ENCODE results near the gene HTRA3.
"Not testable (repeated sequence)": the region's sequence is repeated elsewhere in the genome, so short reads cannot be mapped to it uniquely, and the experiment has no call there.

Gene HTRA3

GRCh38 chr4:8330821-8331574 lies 61.4 kb downstream of the HTRA3 start:
- no peak for DNase-seq

GRCh38 chr4:8331575-8331955 lies 62.0 kb downstream of the HTRA3 start:
- no peak for DNase-seq

- DNase-seq = no peak
These were observed 62.7 kb downstream of the HTRA3 start for GRCh38 chr4:8332038-8332857.

- no peak for DNase-seq
These were observed 63.4 kb downstream of the HTRA3 start for GRCh38 chr4:8332891-8333331.

- no peak for DNase-seq
These were observed 64.3 kb downstream of the HTRA3 start for GRCh38 chr4:8333726-8334460.

GRCh38 chr4:8334786-8335460 lies 65.4 kb downstream of the HTRA3 start:
- no peak for DNase-seq

GRCh38 chr4:8335848-8336247 lies 66.3 kb downstream of the HTRA3 start:
- no peak for DNase-seq

GRCh38 chr4:8336412-8337075 lies 67.0 kb downstream of the HTRA3 start:
- DNase-seq = peak; percentile 51

GRCh38 chr4:8338351-8338961 lies 68.9 kb downstream of the HTRA3 start:
- DNase-seq = no peak

- DNase-seq = no peak
These were observed 71.3 kb downstream of the HTRA3 start for GRCh38 chr4:8340781-8341241.

GRCh38 chr4:8341281-8341680 lies 71.7 kb downstream of the HTRA3 start:
- DNase-seq = not testable (repeated sequence)

GRCh38 chr4:8341691-8342090 lies 72.1 kb downstream of the HTRA3 start:
- no peak for DNase-seq

- no peak for DNase-seq
These were observed 73.2 kb downstream of the HTRA3 start for GRCh38 chr4:8342651-8343261.

- no peak for DNase-seq
These were observed 73.9 kb downstream of the HTRA3 start for GRCh38 chr4:8343262-8343966.

- DNase-seq = no peak
These were observed 74.4 kb downstream of the HTRA3 start for GRCh38 chr4:8343967-8344331.

- DNase-seq = no peak
These were observed 74.8 kb downstream of the HTRA3 start for GRCh38 chr4:8344377-8344776.

- no peak for DNase-seq
These were observed 75.7 kb downstream of the HTRA3 start for GRCh38 chr4:8345053-8345945.

- no peak for DNase-seq
These were observed 76.6 kb downstream of the HTRA3 start for GRCh38 chr4:8345946-8346814.

Measured in hematopoietic multipotent progenitor cell treated with erythropoietin and hydrocortisone succinate and interleukin-3 and kit ligand, for 6 days (in vitro differentiated cells).